Renal cortical epithelial cell (primary cell): ENCODE measurements around the gene MGAT4B. TPM values are rescaled to one million over a fixed set of nuclear protein-coding genes. Genes with fewer than 3 reads are reported as not detected.

Source experiments
- DNase-seq: peaks from one replicate; pipeline ENCODE4 v3.0.0-alpha.2; 2011; ENCODE audit warnings: low read depth
- total RNA-seq: library from RNA; depleted of rRNA; stranded (reverse); fragments of >200 nt; gene quantifications from 2 replicates; pipeline ENCODE4 v1.2.3, GENCODE V29; 2014

Gene MGAT4B
- total RNA-seq, 1 donor from 2014 or later = 323 TPM

GRCh38 chr5:179825655-179826182, 19.1 kb upstream of the MGAT4B start:
- DNase-seq = no peak

GRCh38 chr5:179824745-179825112, 18.1 kb upstream of the MGAT4B start:
- no peak for DNase-seq

GRCh38 chr5:179823937-179824744, 17.5 kb upstream of the MGAT4B start:
- DNase-seq = no peak

- no peak for DNase-seq
Observed at GRCh38 chr5:179822444-179822990, 15.9 kb upstream of the MGAT4B start.

GRCh38 chr5:179822059-179822432, 15.4 kb upstream of the MGAT4B start:
- DNase-seq = no peak

GRCh38 chr5:179821298-179822058, 14.8 kb upstream of the MGAT4B start:
- DNase-seq = peak; percentile 81

- no peak for DNase-seq
Observed at GRCh38 chr5:179820483-179821297, 14.0 kb upstream of the MGAT4B start, which contains the start of gene SQSTM1. TSS of gene SQSTM1 (plus strand) at chr5:179820905. CDS start at chr5:179820937, 32 bp downstream.

GRCh38 chr5:179820127-179820482, 13.4 kb upstream of the MGAT4B start:
- no peak for DNase-seq

- peak; percentile 73 for DNase-seq
Observed at GRCh38 chr5:179819296-179820126, 12.8 kb upstream of the MGAT4B start.

GRCh38 chr5:179818746-179819295, 12.2 kb upstream of the MGAT4B start:
- peak; percentile 89 for DNase-seq

GRCh38 chr5:179817890-179818745, 11.5 kb upstream of the MGAT4B start:
- no peak for DNase-seq

GRCh38 chr5:179817470-179817840, 10.8 kb upstream of the MGAT4B start:
- no peak for DNase-seq

GRCh38 chr5:179816796-179817469, 10.3 kb upstream of the MGAT4B start:
- no peak for DNase-seq

GRCh38 chr5:179816401-179816795, 9.7 kb upstream of the MGAT4B start:
- no peak for DNase-seq

- DNase-seq = no peak
Observed at GRCh38 chr5:179815491-179816249, 9.0 kb upstream of the MGAT4B start.

GRCh38 chr5:179814090-179814489, 7.4 kb upstream of the MGAT4B start:
- no peak for DNase-seq

- DNase-seq = no peak
Observed at GRCh38 chr5:179812997-179813607, 6.4 kb upstream of the MGAT4B start.
